ENCODE results near the gene MRPL48.

MRPL48 gene

DNA sequence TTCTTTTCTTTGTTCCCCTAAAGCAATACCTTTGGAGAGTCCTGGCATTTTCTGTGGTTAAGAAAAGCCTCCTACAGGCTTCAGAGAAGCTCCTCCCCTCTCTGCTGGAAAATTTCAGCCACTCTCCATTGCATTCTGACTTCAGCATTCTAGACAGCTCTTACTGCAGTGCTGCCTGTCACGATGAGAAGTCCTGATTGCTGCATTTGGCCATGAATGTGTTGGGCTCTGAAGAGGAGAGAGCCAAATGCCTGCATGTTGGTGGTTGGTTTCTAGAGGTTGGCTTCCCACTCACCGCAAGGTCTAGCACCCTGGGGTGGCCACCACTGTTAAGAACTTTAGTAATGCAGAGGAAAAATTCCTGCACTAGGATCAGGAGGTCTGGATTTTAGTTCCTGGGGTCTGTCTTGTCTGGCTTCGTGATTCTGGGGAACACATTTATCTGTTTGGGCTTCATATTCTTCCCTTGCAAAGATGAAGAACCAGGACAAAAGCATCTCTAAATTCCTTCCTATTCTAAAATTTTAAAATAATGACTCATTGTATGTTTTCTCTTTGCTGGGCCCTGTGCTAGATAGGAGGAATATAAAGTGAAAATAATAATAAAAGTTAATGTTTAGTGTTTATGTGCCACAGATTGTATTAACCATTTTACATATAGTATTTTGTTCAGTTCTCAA is 50.9 kb downstream of the MRPL48 start:
- ATAC-seq (ENCODE audit: insufficient read depth, low read depth) = no peak

DNA sequence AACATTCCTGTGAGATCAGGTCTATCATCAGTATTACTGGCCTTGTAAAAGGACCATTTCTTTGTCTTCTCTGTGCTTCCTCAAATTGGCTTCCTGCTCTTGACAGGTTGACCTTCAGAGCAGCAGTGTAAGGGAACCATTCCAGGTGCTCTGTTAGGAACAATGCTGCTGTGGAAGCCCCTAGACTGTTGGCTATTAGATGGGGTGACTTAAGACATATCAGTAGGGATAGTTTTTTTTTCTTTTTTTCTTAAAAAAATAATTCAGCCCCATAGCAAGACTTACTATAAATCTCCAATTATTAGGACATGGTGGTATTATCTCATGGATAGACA is 51.4 kb downstream of the MRPL48 start:
- no peak overlapping the region for H3K4me2 ChIP-seq (ENCODE audit: insufficient read depth, low read length)
- no peak overlapping the region for H2AFZ ChIP-seq (ENCODE audit: low read depth, low read length)
- ATAC-seq (ENCODE audit: insufficient read depth, low read depth) (no peak), DNase-seq (no peak)
- H3K36me3 ChIP-seq (ENCODE audit: insufficient read depth, low read length) = peaks cover 19% of the 10 kb centered on the region
- H3K4me3 ChIP-seq (ENCODE audit: low read depth in 1 of 2, low read length in 2 of 2) = no peak overlapping the region
- no peaks in the 10 kb centered on the region for H3K4me1 ChIP-seq (ENCODE audit: insufficient read depth, low read length)
- H3K27me3 ChIP-seq (ENCODE audit: insufficient read depth, low read length, poor library complexity) = no peaks in the 10 kb centered on the region
- TF ChIP-seq, protein P1, sequence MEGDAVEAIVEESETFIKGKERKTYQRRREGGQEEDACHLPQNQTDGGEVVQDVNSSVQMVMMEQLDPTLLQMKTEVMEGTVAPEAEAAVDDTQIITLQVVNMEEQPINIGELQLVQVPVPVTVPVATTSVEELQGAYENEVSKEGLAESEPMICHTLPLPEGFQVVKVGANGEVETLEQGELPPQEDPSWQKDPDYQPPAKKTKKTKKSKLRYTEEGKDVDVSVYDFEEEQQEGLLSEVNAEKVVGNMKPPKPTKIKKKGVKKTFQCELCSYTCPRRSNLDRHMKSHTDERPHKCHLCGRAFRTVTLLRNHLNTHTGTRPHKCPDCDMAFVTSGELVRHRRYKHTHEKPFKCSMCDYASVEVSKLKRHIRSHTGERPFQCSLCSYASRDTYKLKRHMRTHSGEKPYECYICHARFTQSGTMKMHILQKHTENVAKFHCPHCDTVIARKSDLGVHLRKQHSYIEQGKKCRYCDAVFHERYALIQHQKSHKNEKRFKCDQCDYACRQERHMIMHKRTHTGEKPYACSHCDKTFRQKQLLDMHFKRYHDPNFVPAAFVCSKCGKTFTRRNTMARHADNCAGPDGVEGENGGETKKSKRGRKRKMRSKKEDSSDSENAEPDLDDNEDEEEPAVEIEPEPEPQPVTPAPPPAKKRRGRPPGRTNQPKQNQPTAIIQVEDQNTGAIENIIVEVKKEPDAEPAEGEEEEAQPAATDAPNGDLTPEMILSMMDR (IDR thresholded peaks at IDR 0.05; ENCODE audit: borderline replicate concordance, extremely low read depth, low read length, poor library complexity, severe bottlenecking) = no peak
- TF ChIP-seq EZH2 (IDR thresholded peaks at IDR 0.05; ENCODE audit: borderline replicate concordance, low read depth, low read length, severe bottlenecking) = no peak
- no peaks in the 10 kb centered on the region for H4K20me1 ChIP-seq (ENCODE audit: insufficient read depth, low read length)
- H3K9me3 ChIP-seq (ENCODE audit: insufficient read depth, low read length, severe bottlenecking) = no peaks in the 10 kb centered on the region
- H3K27ac ChIP-seq (ENCODE audit: low read length) = no peak overlapping the region
- H3K9ac ChIP-seq (ENCODE audit: low read depth, low read length) = no peak overlapping the region
- no peaks in the 10 kb centered on the region for H3K79me2 ChIP-seq (ENCODE audit: insufficient read depth, low read length)

More for the DNA sequence above, 50.9 kb downstream of the MRPL48 start:
- Histone ChIP-seq H3K27me3 (ENCODE audit: insufficient read depth, low read length, poor library complexity) (no peaks in the 10 kb centered on the region), H3K36me3 (ENCODE audit: insufficient read depth, low read length) (peaks cover 16% of the 10 kb centered on the region), H3K4me1 (ENCODE audit: insufficient read depth, low read length) (no peaks in the 10 kb centered on the region), H3K4me2 (ENCODE audit: insufficient read depth, low read length) (no peak overlapping the region), H3K4me3 (ENCODE audit: low read depth in 1 of 2, low read length in 2 of 2) (no peak overlapping the region), H3K79me2 (ENCODE audit: insufficient read depth, low read length) (no peaks in the 10 kb centered on the region), H2AFZ (ENCODE audit: low read depth, low read length) (no peak overlapping the region), H3K9ac (ENCODE audit: low read depth, low read length) (no peak overlapping the region), H3K9me3 (ENCODE audit: insufficient read depth, low read length, severe bottlenecking) (no peaks in the 10 kb centered on the region), H3K27ac (ENCODE audit: low read length) (no peak overlapping the region), H4K20me1 (ENCODE audit: insufficient read depth, low read length) (no peaks in the 10 kb centered on the region)
- DNase-seq = no peak
- no peak for TF ChIP-seq EZH2 (IDR thresholded peaks at IDR 0.05; ENCODE audit: borderline replicate concordance, low read depth, low read length, severe bottlenecking)
- TF ChIP-seq, protein P1 (IDR thresholded peaks at IDR 0.05; ENCODE audit: borderline replicate concordance, extremely low read depth, low read length, poor library complexity, severe bottlenecking) = no peak

DNA sequence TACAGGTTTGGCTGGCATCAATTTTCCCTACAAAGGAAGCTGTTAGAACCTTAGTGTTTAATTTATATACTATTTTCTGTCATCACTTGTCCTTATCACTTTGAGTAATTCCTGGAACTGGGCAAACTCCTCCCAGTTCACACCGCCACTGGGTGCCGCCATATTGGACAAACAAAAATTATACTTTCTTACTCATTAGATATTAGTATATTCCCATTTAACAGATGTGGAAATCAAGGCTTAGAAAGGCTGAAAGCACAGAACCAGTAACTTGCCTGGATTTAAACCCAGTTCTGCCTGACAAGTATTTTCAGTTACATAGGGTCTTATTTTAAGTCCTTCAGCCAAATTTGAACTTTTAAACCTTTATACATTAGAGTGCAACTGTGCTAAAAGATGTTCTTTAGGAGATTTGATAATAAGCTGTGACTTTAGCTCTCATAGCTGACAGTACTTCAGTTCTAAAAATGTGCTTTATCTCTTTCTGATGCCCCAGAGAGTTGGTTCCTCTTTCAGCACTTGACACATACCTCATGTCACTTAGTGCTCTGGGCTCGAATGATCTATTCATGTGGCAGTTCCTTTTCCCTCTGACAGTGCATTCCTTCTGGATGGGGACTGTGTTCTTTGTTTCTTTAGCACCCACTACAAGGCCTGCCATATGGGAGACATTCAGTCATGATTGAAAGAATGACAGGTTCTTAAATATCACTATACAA is 63.5 kb downstream of the MRPL48 start:
- Histone ChIP-seq H3K4me3 (ENCODE audit: low read depth in 1 of 2, low read length in 2 of 2) (no peak overlapping the region), H3K36me3 (ENCODE audit: insufficient read depth, low read length) (peaks cover 8% of the 10 kb centered on the region; the same call in 1 of the 2 replicates), H3K4me2 (ENCODE audit: insufficient read depth, low read length) (no peak overlapping the region), H3K9me3 (ENCODE audit: insufficient read depth, low read length, severe bottlenecking) (no peaks in the 10 kb centered on the region), H3K79me2 (ENCODE audit: insufficient read depth, low read length) (no peaks in the 10 kb centered on the region), H4K20me1 (ENCODE audit: insufficient read depth, low read length) (no peaks in the 10 kb centered on the region), H3K4me1 (ENCODE audit: insufficient read depth, low read length) (no peaks in the 10 kb centered on the region), H3K27ac (ENCODE audit: low read length) (no peak overlapping the region), H3K27me3 (ENCODE audit: insufficient read depth, low read length, poor library complexity) (no peaks in the 10 kb centered on the region), H3K9ac (ENCODE audit: low read depth, low read length) (no peak overlapping the region), H2AFZ (ENCODE audit: low read depth, low read length) (no peak overlapping the region)
- ATAC-seq (ENCODE audit: insufficient read depth, low read depth) (no peak), DNase-seq (no peak)
- TF ChIP-seq EZH2 (IDR thresholded peaks at IDR 0.05; ENCODE audit: borderline replicate concordance, low read depth, low read length, severe bottlenecking) = no peak
- TF ChIP-seq, protein P1 (IDR thresholded peaks at IDR 0.05; ENCODE audit: borderline replicate concordance, extremely low read depth, low read length, poor library complexity, severe bottlenecking) = no peak

Measured in DND-41 (cell line).